Activated naive CD8-positive, alpha-beta T cell treated with anti-CD3 and anti-CD28 coated beads, Interleukin-2, amount 50 U/mL, for 24 hours (primary cell): ENCODE measurements around the gene FSD2.
A peak's percentile ranks its signal among the peaks of the same experiment; 100 is the strongest.
"Not testable (repeated sequence)": the region's sequence is repeated elsewhere in the genome, so short reads cannot be mapped to it uniquely, and the experiment has no call there.

Experiments
- ATAC-seq: fragments of 150-1000 bp; cut with Tn5 transposase; one replicate; pipeline ENCODE4 v1.10.0; 2021
- DNase-seq: peaks from one replicate; pipeline ENCODE4 v3.0.0; 2021
- H3K27ac Mint-ChIP-seq: one replicate; pipeline ENCODE4 v1.8.0; 2021; ENCODE audit warnings: mild to moderate bottlenecking, mixed read lengths
- H3K27me3 Mint-ChIP-seq: one replicate; pipeline ENCODE4 v1.8.0; 2021; ENCODE audit warnings: mixed read lengths
- H3K36me3 Mint-ChIP-seq: one replicate; pipeline ENCODE4 v1.8.0; 2021; ENCODE audit warnings: low read depth, mixed read lengths
- H3K4me1 Mint-ChIP-seq: one replicate; pipeline ENCODE4 v1.8.0; 2021; ENCODE audit warnings: mixed read lengths
- H3K4me3 Mint-ChIP-seq: one replicate; pipeline ENCODE4 v1.8.0; 2021; ENCODE audit warnings: mild to moderate bottlenecking, moderate library complexity, mixed read lengths
- H3K9me3 Mint-ChIP-seq: one replicate; pipeline ENCODE4 v1.8.0; 2021; ENCODE audit warnings: mixed read lengths

FSD2 gene

DNA sequence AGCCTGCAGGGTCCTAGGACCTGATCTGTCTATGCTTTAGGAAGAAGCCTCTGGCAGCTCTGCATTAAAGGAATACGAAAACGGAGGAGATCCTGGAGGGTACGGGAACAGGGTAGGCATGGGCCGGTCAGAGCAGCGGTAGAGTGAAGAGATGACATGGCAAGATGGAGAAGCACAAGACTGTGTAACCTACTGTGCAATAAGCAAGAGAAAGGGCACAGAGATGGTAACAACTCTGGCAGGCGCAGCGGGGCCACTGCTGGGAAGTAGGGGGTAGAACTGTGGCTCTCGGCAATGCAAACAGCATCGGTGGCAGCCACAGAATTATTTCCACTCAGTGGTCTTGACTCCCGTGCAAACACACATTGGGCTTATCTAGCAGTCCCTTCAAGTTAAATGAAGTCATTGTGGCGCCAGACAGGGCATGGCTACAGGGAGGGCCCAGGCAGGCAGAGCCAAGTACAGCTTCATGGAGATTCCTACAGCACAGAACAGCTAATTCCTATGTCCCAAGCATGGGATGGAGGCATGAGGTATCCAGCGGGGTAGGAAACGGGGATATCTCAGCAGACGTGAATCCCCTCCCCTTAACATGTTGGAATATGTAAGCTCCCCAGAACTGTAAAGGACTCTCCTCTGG is 32.3 kb upstream of the FSD2 start:
- Mint-ChIP-seq H3K4me1 (peaks cover 2% of the 10 kb centered on the region), H3K27ac (no peak overlapping the region), H3K27me3 (no peaks in the 10 kb centered on the region), H3K9me3 (peaks cover 3% of the 10 kb centered on the region), H3K36me3 (peaks cover 37% of the 10 kb centered on the region), H3K4me3 (no peak overlapping the region)
- DNase-seq (no peak), ATAC-seq (no peak)

- H3K27ac Mint-ChIP-seq = no peak overlapping the region
Measured at GRCh38 chr15:82835391-82835917, 29.6 kb upstream of the FSD2 start.

DNA sequence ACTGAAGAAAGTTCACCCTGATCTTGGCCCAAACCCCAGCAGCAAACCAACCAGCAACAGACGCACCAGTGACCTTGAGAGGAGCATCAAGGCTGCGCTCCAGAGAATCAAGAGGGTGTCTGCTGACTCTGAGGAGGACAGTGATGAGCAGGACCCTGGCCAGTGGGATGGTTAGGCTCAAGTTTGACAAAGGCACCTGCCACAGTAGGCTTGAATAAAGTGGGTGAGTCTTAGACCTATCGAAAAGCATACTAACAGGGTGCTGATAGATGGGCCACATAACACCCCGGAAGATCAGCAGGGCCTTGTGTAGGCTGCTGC is 27.5 kb upstream of the FSD2 start:
- Mint-ChIP-seq H3K4me1 (peaks cover 30% of the 10 kb centered on the region), H3K9me3 (no peaks in the 10 kb centered on the region), H3K27ac (peak overlapping the region; percentile 82), H3K36me3 (peaks cover 70% of the 10 kb centered on the region), H3K27me3 (no peaks in the 10 kb centered on the region), H3K4me3 (no peak overlapping the region)
- DNase-seq (no peak), ATAC-seq (no peak)

More at GRCh38 chr15:82835391-82835917, 29.6 kb upstream of the FSD2 start:
- Mint-ChIP-seq H3K36me3 (peaks cover 59% of the 10 kb centered on the region), H3K9me3 (no peaks in the 10 kb centered on the region), H3K4me3 (no peak overlapping the region), H3K27me3 (no peaks in the 10 kb centered on the region), H3K4me1 (peaks cover 29% of the 10 kb centered on the region)
- DNase-seq = no peak
- ATAC-seq = no peak

- ATAC-seq = peak; percentile 85
- no peaks in the 10 kb centered on the region for H3K9me3 Mint-ChIP-seq
- DNase-seq = peak; percentile 41
- peaks cover 73% of the 10 kb centered on the region for H3K36me3 Mint-ChIP-seq
- peak overlapping the region; percentile 32 for H3K4me3 Mint-ChIP-seq
- peak overlapping the region; percentile 82 for H3K27ac Mint-ChIP-seq
- no peaks in the 10 kb centered on the region for H3K27me3 Mint-ChIP-seq
- H3K4me1 Mint-ChIP-seq = peaks cover 35% of the 10 kb centered on the region
Measured at GRCh38 chr15:82832601-82833361, 26.9 kb upstream of the FSD2 start.

GRCh38 chr15:82831894-82832600 is 26.2 kb upstream of the FSD2 start:
- peaks cover 35% of the 10 kb centered on the region for H3K4me1 Mint-ChIP-seq
- no peak overlapping the region for H3K4me3 Mint-ChIP-seq
- peak overlapping the region; percentile 82 for H3K27ac Mint-ChIP-seq
- H3K27me3 Mint-ChIP-seq = no peaks in the 10 kb centered on the region
- ATAC-seq (peak; percentile 26), DNase-seq (no peak)
- H3K36me3 Mint-ChIP-seq = peaks cover 70% of the 10 kb centered on the region
- no peaks in the 10 kb centered on the region for H3K9me3 Mint-ChIP-seq

- DNase-seq (no peak), ATAC-seq (no peak)
- H3K4me3 Mint-ChIP-seq = no peak overlapping the region
- H3K36me3 Mint-ChIP-seq = peaks cover 63% of the 10 kb centered on the region
- peaks cover 35% of the 10 kb centered on the region for H3K4me1 Mint-ChIP-seq
- no peaks in the 10 kb centered on the region for H3K27me3 Mint-ChIP-seq
- H3K9me3 Mint-ChIP-seq = no peaks in the 10 kb centered on the region
- peak overlapping the region; percentile 21 for H3K27ac Mint-ChIP-seq
Measured at GRCh38 chr15:82830427-82831173, 24.7 kb upstream of the FSD2 start.

GRCh38 chr15:82829234-82829633 is 23.4 kb upstream of the FSD2 start:
- Mint-ChIP-seq H3K4me1 (peaks cover 35% of the 10 kb centered on the region), H3K27ac (no peak overlapping the region), H3K9me3 (no peaks in the 10 kb centered on the region), H3K36me3 (peaks cover 55% of the 10 kb centered on the region), H3K4me3 (no peak overlapping the region), H3K27me3 (no peaks in the 10 kb centered on the region)
- DNase-seq (no peak), ATAC-seq (no peak)

DNA sequence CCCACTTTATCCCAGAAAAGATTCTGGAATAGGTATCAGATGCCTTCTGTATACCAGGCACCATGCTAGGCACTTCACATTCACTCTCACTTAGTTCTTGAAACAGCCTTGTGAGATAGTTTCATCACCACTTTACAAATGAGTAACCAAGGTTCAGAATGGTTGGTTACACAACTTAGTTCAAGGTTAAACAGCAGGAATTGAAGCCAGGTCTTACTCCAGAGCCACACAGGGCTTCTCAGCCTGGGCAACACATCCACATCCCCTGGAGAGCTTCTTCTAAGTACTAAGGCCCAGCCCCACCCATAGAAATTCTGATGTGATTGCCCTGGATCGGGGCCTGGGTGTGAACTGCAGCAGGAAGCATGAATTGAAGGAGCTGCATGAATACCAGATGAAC is 22.2 kb upstream of the FSD2 start:
- peaks cover 47% of the 10 kb centered on the region for H3K36me3 Mint-ChIP-seq
- DNase-seq (no peak), ATAC-seq (no peak)
- no peak overlapping the region for H3K27ac Mint-ChIP-seq
- no peak overlapping the region for H3K4me3 Mint-ChIP-seq
- no peaks in the 10 kb centered on the region for H3K27me3 Mint-ChIP-seq
- peaks cover 31% of the 10 kb centered on the region for H3K4me1 Mint-ChIP-seq
- no peaks in the 10 kb centered on the region for H3K9me3 Mint-ChIP-seq

- ATAC-seq (no peak), DNase-seq (no peak)
- H3K9me3 Mint-ChIP-seq = no peaks in the 10 kb centered on the region
- H3K27ac Mint-ChIP-seq = no peak overlapping the region
- H3K36me3 Mint-ChIP-seq = peaks cover 44% of the 10 kb centered on the region
- no peaks in the 10 kb centered on the region for H3K27me3 Mint-ChIP-seq
- peaks cover 2% of the 10 kb centered on the region for H3K4me1 Mint-ChIP-seq
- no peak overlapping the region for H3K4me3 Mint-ChIP-seq
Measured at GRCh38 chr15:82823049-82823448, 17.2 kb upstream of the FSD2 start.

DNA sequence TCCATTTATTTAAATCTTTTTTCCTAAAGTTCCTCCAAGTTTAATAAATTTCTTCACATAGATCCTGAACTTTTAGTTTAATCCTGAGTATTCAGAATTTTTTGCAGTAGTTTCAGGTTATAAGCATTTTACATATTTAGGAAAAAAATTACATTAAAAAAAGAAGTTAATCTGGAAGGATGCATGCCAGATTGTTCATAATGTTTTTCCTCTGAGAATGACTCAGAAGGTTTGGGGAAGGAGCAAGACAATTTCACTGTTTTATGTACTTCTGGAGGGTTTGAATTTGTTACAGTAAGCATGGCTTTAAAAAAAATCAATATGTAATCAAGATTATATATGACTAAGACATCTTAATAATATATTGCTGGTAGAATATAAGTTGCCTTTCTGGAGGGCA is 16.0 kb upstream of the FSD2 start:
- not testable (repeated sequence) for H3K9me3 Mint-ChIP-seq, H3K27ac Mint-ChIP-seq, H3K4me1 Mint-ChIP-seq, H3K4me3 Mint-ChIP-seq, ATAC-seq, DNase-seq, H3K27me3 Mint-ChIP-seq
- peaks cover 43% of the 10 kb centered on the region for H3K36me3 Mint-ChIP-seq

GRCh38 chr15:82821396-82821795 is 15.5 kb upstream of the FSD2 start:
- not testable (repeated sequence) for H3K9me3 Mint-ChIP-seq, H3K4me1 Mint-ChIP-seq, H3K4me3 Mint-ChIP-seq, H3K27ac Mint-ChIP-seq, DNase-seq, H3K27me3 Mint-ChIP-seq, ATAC-seq
- peaks cover 42% of the 10 kb centered on the region for H3K36me3 Mint-ChIP-seq

DNA sequence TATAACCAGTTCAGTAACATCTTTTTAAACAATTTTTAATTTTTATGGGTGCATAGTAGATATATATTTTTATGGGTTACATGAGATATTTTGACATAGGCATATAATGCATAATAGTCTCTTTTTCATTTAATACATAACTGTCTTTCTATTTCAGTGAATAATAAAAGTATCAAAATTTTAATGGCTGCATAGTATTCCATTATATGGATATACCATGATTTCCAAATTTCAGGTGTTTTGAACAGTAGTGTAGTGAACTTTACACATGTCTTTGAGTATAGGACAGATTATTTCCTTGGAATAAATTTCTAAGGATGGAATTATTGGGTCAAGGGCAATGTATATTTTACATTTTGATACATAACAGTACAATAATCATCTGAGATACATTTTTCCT is 14.3 kb upstream of the FSD2 start:
- Mint-ChIP-seq H3K4me1 (peaks cover 7% of the 10 kb centered on the region), H3K36me3 (peaks cover 50% of the 10 kb centered on the region), H3K9me3 (no peaks in the 10 kb centered on the region), H3K27ac (no peak overlapping the region), H3K4me3 (no peak overlapping the region), H3K27me3 (no peaks in the 10 kb centered on the region)
- DNase-seq (no peak), ATAC-seq (no peak)

- Mint-ChIP-seq H3K27ac (no peak overlapping the region), H3K9me3 (no peaks in the 10 kb centered on the region), H3K27me3 (no peaks in the 10 kb centered on the region), H3K4me3 (no peak overlapping the region), H3K36me3 (peaks cover 47% of the 10 kb centered on the region), H3K4me1 (peaks cover 53% of the 10 kb centered on the region)
- DNase-seq (no peak), ATAC-seq (no peak)
Measured at GRCh38 chr15:82812994-82813393, 7.1 kb upstream of the FSD2 start.

GRCh38 chr15:82810890-82811426 is 5.1 kb upstream of the FSD2 start:
- Mint-ChIP-seq H3K27me3 (no peaks in the 10 kb centered on the region), H3K27ac (peak overlapping the region; percentile 98), H3K36me3 (peaks cover 37% of the 10 kb centered on the region), H3K4me3 (peak overlapping the region; percentile 95), H3K9me3 (no peaks in the 10 kb centered on the region), H3K4me1 (peaks cover 62% of the 10 kb centered on the region)
- DNase-seq (peak; percentile 24), ATAC-seq (no peak)
